GM10266 (cell line): ENCODE results near the gene SV2C.

Experiments
- DNase-seq: peaks from one replicate; pipeline ENCODE4 v3.0.0; 2012; ENCODE audit errors: extremely low spot score
- TF ChIP-seq, protein P1 (sequence below): IDR thresholded peaks from 2 replicates; pipeline ENCODE4 v1.5.1; 2012; ENCODE audit warnings: mild to moderate bottlenecking, low read depth; ENCODE audit not compliant: control insufficient read depth, insufficient read depth; ENCODE audit errors: missing control alignments

The SV2C gene

GRCh38 chr5:76165711-76166374 lies 82.7 kb downstream of the SV2C start:
- TF ChIP-seq, protein P1, sequence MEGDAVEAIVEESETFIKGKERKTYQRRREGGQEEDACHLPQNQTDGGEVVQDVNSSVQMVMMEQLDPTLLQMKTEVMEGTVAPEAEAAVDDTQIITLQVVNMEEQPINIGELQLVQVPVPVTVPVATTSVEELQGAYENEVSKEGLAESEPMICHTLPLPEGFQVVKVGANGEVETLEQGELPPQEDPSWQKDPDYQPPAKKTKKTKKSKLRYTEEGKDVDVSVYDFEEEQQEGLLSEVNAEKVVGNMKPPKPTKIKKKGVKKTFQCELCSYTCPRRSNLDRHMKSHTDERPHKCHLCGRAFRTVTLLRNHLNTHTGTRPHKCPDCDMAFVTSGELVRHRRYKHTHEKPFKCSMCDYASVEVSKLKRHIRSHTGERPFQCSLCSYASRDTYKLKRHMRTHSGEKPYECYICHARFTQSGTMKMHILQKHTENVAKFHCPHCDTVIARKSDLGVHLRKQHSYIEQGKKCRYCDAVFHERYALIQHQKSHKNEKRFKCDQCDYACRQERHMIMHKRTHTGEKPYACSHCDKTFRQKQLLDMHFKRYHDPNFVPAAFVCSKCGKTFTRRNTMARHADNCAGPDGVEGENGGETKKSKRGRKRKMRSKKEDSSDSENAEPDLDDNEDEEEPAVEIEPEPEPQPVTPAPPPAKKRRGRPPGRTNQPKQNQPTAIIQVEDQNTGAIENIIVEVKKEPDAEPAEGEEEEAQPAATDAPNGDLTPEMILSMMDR: no peak
- no peak for DNase-seq

GRCh38 chr5:76166886-76167576 lies 83.8 kb downstream of the SV2C start:
- no peak for DNase-seq
- TF ChIP-seq, protein P1: no peak

GRCh38 chr5:76169146-76169905 lies 86.1 kb downstream of the SV2C start:
- DNase-seq: no peak
- TF ChIP-seq, protein P1: no peak

GRCh38 chr5:76174101-76174500 lies 90.9 kb downstream of the SV2C start:
- DNase-seq: no peak
- TF ChIP-seq, protein P1: no peak

- TF ChIP-seq, protein P1: peak; percentile 87
- DNase-seq: peak; percentile 87
Observed at GRCh38 chr5:76175051-76175666, 92.0 kb downstream of the SV2C start.

GRCh38 chr5:76175821-76176403 lies 92.7 kb downstream of the SV2C start:
- TF ChIP-seq, protein P1: no peak
- peak; percentile 35 for DNase-seq
